Stimulated activated naive CD8-positive, alpha-beta T cell treated with anti-CD3 and anti-CD28 coated beads, Interleukin-15, amount 100 ng/mL, for 72 hours (primary cell): ENCODE results near the gene EHD1.
A peak's percentile ranks its signal among the peaks of the same experiment; 100 is the strongest.

Experiments
- ATAC-seq: fragments of 150-1000 bp; cut with Tn5 transposase; 2 replicates; pipeline ENCODE4 v1.10.0; 2021; ENCODE audit warnings: mild to moderate bottlenecking, moderate library complexity
- DNase-seq, 2 donors: peaks; one replicate each; pipeline ENCODE4 v3.0.0; 2021 to 2022
- H3K27ac Mint-ChIP-seq, 2 donors: one replicate each; pipeline ENCODE4 v1.8.0; 2022; ENCODE audit warnings: mild to moderate bottlenecking in 2 of 2, mixed read lengths in 2 of 2, moderate library complexity in 2 of 2
- H3K27me3 Mint-ChIP-seq: one replicate; pipeline ENCODE4 v1.8.0; 2022; ENCODE audit warnings: mixed read lengths
- H3K4me1 Mint-ChIP-seq: one replicate; pipeline ENCODE4 v1.8.0; 2022; ENCODE audit warnings: mild to moderate bottlenecking, mixed read lengths
- H3K4me3 Mint-ChIP-seq, 2 donors: one replicate each; pipeline ENCODE4 v1.8.0; 2022; ENCODE audit warnings: mild to moderate bottlenecking in 2 of 2, mixed read lengths in 2 of 2, moderate library complexity in 1 of 2
- H3K9me3 Mint-ChIP-seq, 2 donors: one replicate each; pipeline ENCODE4 v1.8.0; 2022; ENCODE audit warnings: mixed read lengths in 2 of 2

EHD1 gene

DNA sequence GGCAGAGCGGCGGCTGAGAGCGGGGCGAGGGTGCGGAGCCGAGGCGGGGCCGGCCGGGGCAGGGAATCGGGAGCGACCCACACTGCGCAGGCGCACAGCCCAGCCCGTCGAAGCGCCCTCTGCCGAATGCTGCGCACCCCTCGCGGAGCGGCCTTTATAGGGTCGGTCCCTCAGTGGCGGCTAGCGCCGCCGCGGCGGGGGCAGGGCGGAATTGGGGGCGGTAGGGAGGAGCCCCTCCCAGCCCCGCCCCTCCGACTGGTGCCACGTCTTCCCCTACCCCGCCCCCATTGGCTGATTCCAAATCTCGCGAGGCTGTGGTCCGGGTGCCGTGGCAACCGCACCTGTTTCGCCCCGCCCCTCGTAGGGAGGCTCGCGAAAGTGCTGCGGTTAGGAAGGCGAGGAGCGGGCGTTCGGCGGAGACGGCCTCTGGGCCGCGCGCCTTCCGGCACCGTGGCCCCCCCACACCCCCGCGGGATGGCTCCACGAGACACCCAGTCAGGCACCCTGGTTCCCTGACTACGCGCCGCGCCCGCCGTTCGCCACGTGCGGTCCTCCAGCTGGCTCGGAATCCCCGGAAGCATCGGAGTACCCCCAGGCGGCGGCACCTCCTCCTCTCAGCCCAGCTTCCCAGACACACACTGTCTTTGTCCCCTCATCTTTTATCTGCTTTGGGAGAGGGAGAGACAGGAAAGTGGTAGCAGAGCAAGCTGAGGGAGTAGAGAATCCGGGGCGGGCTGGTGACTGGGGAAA lies at the start of gene EHD1:
EHD1 (minus strand) TSS at position 128 of the 750 bp plus-strand sequence. CDS start 157 bp downstream, outside the sequence.
- Mint-ChIP-seq H3K4me3 (peak within 1 kb of the TSS; percentile 92 to 100), H3K27me3 (no peaks in the 10 kb centered on the region), H3K4me1 (peaks cover 72% of the 10 kb centered on the region), H3K27ac (peak within 1 kb of the TSS; percentile 92 to 97), H3K9me3 (no peaks in the 10 kb centered on the region)
- ATAC-seq: peak; percentile 81
- peak; percentile 99 for DNase-seq

- Mint-ChIP-seq H3K4me1 (peaks cover 33% of the 10 kb centered on the region), H3K4me3 (no peak overlapping the region), H3K9me3 (no peaks in the 10 kb centered on the region), H3K27ac (no peak overlapping the region), H3K27me3 (no peaks in the 10 kb centered on the region)
- ATAC-seq: no peak
- DNase-seq: no peak
Measured at GRCh38 chr11:64926689-64927088, 48.3 kb upstream of the EHD1 start.

GRCh38 chr11:64925536-64926436 lies 47.4 kb upstream of the EHD1 start:
- H3K9me3 Mint-ChIP-seq: no peaks in the 10 kb centered on the region
- H3K27me3 Mint-ChIP-seq: no peaks in the 10 kb centered on the region
- DNase-seq: no peak
- ATAC-seq: no peak
- H3K4me3 Mint-ChIP-seq: peak overlapping the region; percentile 99
- H3K4me1 Mint-ChIP-seq: peaks cover 33% of the 10 kb centered on the region
- H3K27ac Mint-ChIP-seq: peak overlapping the region; percentile 72 to 95

DNA sequence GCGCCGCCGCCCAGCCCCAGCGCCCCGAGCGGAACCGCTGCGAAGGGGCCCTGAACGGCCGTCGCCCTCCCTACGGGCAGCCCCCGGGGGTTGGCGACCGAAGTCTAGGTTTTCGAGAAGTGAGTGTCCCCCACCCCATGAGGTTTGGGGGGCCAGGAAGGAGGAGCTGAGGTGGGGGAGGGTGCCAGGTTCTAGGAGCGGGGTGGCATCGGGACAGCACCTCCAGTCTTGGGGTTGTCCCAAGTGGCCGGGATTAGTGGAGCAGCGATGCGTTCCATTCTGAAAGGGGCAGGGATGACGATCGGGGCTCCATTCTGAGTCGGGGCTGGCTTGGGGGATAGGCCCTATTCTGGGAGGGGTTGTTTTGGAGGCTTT lies 46.5 kb upstream of the EHD1 start:
- ATAC-seq: no peak
- H3K27me3 Mint-ChIP-seq: no peaks in the 10 kb centered on the region
- peak overlapping the region; percentile 72 to 95 for H3K27ac Mint-ChIP-seq
- peaks cover 33% of the 10 kb centered on the region for H3K4me1 Mint-ChIP-seq
- H3K9me3 Mint-ChIP-seq: no peaks in the 10 kb centered on the region
- H3K4me3 Mint-ChIP-seq: peak overlapping the region; percentile 99
- no peak for DNase-seq

GRCh38 chr11:64923944-64924909 lies 45.8 kb upstream of the EHD1 start, which contains the start of gene PPP2R5B:
Gene PPP2R5B (plus strand): TSS chr11:64924689. CDS start chr11:64925735, 1,046 bp downstream.
- Mint-ChIP-seq H3K4me1 (peaks cover 33% of the 10 kb centered on the region), H3K4me3 (peak within 1 kb of the TSS; percentile 99), H3K27me3 (no peaks in the 10 kb centered on the region), H3K27ac (peak within 1 kb of the TSS; percentile 100), H3K9me3 (no peaks in the 10 kb centered on the region)
- ATAC-seq (peak; percentile 94), DNase-seq (peak; percentile 87 to 90)

GRCh38 chr11:64923151-64923661 lies 44.8 kb upstream of the EHD1 start:
- Mint-ChIP-seq H3K27ac (peak overlapping the region in 1 of 2 donors; percentile 82), H3K4me3 (peak overlapping the region; percentile 52 to 99), H3K9me3 (no peaks in the 10 kb centered on the region)

GRCh38 chr11:64921384-64921783 lies 43.0 kb upstream of the EHD1 start:
- Mint-ChIP-seq H3K27ac (peak overlapping the region in 1 of 2 donors; percentile 30), H3K4me3 (no peak overlapping the region), H3K9me3 (no peaks in the 10 kb centered on the region), H3K4me1 (peaks cover 53% of the 10 kb centered on the region), H3K27me3 (no peaks in the 10 kb centered on the region)
- DNase-seq (no peak), ATAC-seq (no peak)

More at GRCh38 chr11:64923151-64923661, 44.8 kb upstream of the EHD1 start:
- ATAC-seq (no peak), DNase-seq (no peak)
- no peaks in the 10 kb centered on the region for H3K27me3 Mint-ChIP-seq
- H3K4me1 Mint-ChIP-seq: peaks cover 40% of the 10 kb centered on the region

- H3K27me3 Mint-ChIP-seq: no peaks in the 10 kb centered on the region
- H3K4me1 Mint-ChIP-seq: peaks cover 54% of the 10 kb centered on the region
- no peak overlapping the region for H3K4me3 Mint-ChIP-seq
- H3K27ac Mint-ChIP-seq: no peak overlapping the region
- H3K9me3 Mint-ChIP-seq: no peaks in the 10 kb centered on the region
- DNase-seq: no peak
- no peak for ATAC-seq
Measured at GRCh38 chr11:64920124-64920523, 41.7 kb upstream of the EHD1 start.

GRCh38 chr11:64919627-64920026 lies 41.2 kb upstream of the EHD1 start:
- ATAC-seq (no peak), DNase-seq (no peak)
- no peaks in the 10 kb centered on the region for H3K27me3 Mint-ChIP-seq
- H3K9me3 Mint-ChIP-seq: no peaks in the 10 kb centered on the region
- H3K4me3 Mint-ChIP-seq: no peak overlapping the region
- H3K27ac Mint-ChIP-seq: no peak overlapping the region
- peaks cover 55% of the 10 kb centered on the region for H3K4me1 Mint-ChIP-seq

DNA sequence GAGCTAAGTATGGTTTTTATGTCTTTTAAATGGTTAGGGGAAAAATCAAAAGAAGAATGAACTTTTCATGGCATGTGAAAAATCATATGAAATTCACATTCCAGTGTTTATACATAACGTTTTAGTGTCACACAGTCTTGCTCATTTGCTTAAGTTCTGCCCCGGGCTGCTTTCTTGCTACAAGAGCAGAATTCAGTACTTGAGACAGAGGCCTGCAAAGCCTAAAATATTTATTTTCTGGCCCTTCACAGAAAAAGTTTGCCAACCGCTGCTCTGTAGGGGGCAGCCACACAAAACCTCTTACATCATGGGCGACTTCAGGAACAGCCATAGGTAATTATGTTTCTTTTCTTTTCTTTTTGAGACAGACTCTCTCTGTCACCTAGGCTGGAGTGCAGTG lies 39.6 kb upstream of the EHD1 start:
- DNase-seq (no peak), ATAC-seq (no peak)
- Mint-ChIP-seq H3K4me3 (peak overlapping the region; percentile 94 to 97), H3K27me3 (no peaks in the 10 kb centered on the region), H3K9me3 (no peaks in the 10 kb centered on the region), H3K4me1 (peaks cover 44% of the 10 kb centered on the region), H3K27ac (peak overlapping the region; percentile 95 to 99)

- H3K9me3 Mint-ChIP-seq: no peaks in the 10 kb centered on the region
- H3K4me1 Mint-ChIP-seq: peaks cover 42% of the 10 kb centered on the region
- no peaks in the 10 kb centered on the region for H3K27me3 Mint-ChIP-seq
- DNase-seq: no peak
- ATAC-seq: no peak
- H3K27ac Mint-ChIP-seq: peak overlapping the region; percentile 95 to 99
- H3K4me3 Mint-ChIP-seq: peak overlapping the region; percentile 94 to 97
Measured at GRCh38 chr11:64917663-64917995, 39.2 kb upstream of the EHD1 start.

DNA sequence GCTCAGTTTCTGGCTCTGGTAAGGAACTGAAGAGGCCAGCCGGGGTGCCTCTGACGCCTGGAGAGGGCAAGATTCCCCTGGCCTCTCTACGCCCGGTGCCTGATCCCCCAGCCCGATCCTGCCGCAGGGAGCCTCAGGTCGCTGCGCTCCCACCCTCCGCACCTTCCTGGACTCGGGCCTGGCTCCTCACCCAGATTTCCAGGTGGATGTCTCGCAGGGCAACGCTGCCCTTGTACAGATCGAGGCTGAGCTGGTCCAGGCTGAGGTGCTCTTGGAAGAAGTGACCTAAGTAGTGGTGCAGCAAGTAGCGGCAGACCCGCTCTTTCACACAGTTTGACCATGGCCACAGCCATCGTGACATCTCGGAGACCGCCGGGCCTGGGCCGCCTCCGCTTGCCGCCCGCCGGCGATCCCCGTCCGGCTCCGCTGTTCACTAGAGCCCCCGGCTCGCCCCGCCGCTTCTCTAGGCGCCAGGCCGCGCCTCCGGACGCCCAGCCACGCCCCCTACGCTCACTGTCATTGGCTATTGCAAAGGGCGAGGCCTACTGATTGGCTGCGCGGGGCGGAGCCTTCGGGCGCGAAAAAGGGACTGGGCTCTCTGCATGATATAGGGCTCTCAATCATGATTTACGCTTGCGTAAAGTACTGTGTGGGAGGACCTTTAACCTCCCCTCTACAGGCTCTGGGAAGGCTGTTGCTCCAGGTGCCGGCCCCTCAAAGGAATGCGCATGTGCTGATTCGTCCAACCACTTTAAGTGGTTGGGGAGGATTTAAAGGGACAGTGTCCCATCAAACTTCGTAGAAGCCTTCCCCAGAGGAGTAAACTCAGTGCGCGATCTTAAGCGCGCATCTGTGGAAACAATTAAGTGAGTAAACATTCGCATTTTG lies 38.6 kb upstream of the EHD1 start, which contains the start of gene ATG2A:
ATG2A (minus strand) TSS at position 435 of the 888 bp plus-strand sequence; CDS start at position 361, 74 bp downstream.
- ATAC-seq (peak; percentile 99), DNase-seq (peak; percentile 99)
- peak within 1 kb of the TSS; percentile 94 to 97 for H3K4me3 Mint-ChIP-seq
- H3K4me1 Mint-ChIP-seq: peaks cover 42% of the 10 kb centered on the region
- no peaks in the 10 kb centered on the region for H3K27me3 Mint-ChIP-seq
- H3K27ac Mint-ChIP-seq: peak within 1 kb of the TSS; percentile 95 to 99
- no peaks in the 10 kb centered on the region for H3K9me3 Mint-ChIP-seq

GRCh38 chr11:64916040-64916774 lies 37.8 kb upstream of the EHD1 start:
- Mint-ChIP-seq H3K27me3 (no peaks in the 10 kb centered on the region), H3K4me1 (peaks cover 42% of the 10 kb centered on the region), H3K4me3 (peak overlapping the region; percentile 94 to 97), H3K27ac (peak overlapping the region; percentile 95 to 99), H3K9me3 (no peaks in the 10 kb centered on the region)
- ATAC-seq (peak; percentile 2), DNase-seq (peak; percentile 19 to 41)
